ENCODE results near the gene DIP2A.

The DIP2A gene

DNA sequence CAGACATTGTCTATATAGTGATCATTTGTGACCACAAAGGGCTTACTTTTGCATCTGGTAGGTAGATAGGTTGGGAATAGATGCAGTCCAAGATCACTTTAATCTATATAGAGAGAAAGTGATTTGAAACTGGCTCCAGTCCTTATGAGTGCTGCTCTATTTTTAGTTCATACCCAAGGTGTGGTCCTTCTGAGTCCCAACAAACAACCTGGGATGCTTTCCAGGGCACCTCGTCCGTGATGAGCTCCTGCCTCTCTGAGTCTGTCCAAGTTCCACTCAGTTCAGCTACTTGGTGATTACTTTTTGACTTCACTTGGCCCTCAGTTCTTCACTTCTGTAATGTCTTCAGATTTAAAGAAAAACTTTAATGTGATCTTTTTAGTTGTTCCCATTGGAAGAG, 20.2 kb downstream of the DIP2A start:
- Histone ChIP-seq H3K9me3 (ENCODE audit: insufficient read depth, low read length, severe bottlenecking) (no peaks in the 10 kb centered on the region), H3K4me3 (ENCODE audit: low read depth in 1 of 2, low read length in 2 of 2) (no peak overlapping the region), H3K4me2 (ENCODE audit: insufficient read depth, low read length) (no peak overlapping the region), H2AFZ (ENCODE audit: low read depth, low read length) (no peak overlapping the region), H3K9ac (ENCODE audit: low read depth, low read length) (no peak overlapping the region), H3K36me3 (ENCODE audit: insufficient read depth, low read length) (peaks cover 15% of the 10 kb centered on the region), H4K20me1 (ENCODE audit: insufficient read depth, low read length) (peaks cover 18% of the 10 kb centered on the region; the same call in 1 of the 2 replicates), H3K27me3 (ENCODE audit: insufficient read depth, low read length, poor library complexity) (no peaks in the 10 kb centered on the region), H3K4me1 (ENCODE audit: insufficient read depth, low read length) (no peaks in the 10 kb centered on the region), H3K27ac (ENCODE audit: low read length) (no peak overlapping the region), H3K79me2 (ENCODE audit: insufficient read depth, low read length) (peaks cover 58% of the 10 kb centered on the region)
- TF ChIP-seq, protein P1, sequence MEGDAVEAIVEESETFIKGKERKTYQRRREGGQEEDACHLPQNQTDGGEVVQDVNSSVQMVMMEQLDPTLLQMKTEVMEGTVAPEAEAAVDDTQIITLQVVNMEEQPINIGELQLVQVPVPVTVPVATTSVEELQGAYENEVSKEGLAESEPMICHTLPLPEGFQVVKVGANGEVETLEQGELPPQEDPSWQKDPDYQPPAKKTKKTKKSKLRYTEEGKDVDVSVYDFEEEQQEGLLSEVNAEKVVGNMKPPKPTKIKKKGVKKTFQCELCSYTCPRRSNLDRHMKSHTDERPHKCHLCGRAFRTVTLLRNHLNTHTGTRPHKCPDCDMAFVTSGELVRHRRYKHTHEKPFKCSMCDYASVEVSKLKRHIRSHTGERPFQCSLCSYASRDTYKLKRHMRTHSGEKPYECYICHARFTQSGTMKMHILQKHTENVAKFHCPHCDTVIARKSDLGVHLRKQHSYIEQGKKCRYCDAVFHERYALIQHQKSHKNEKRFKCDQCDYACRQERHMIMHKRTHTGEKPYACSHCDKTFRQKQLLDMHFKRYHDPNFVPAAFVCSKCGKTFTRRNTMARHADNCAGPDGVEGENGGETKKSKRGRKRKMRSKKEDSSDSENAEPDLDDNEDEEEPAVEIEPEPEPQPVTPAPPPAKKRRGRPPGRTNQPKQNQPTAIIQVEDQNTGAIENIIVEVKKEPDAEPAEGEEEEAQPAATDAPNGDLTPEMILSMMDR (IDR thresholded peaks at IDR 0.05; ENCODE audit: borderline replicate concordance, extremely low read depth, low read length, poor library complexity, severe bottlenecking): no peak
- no peak for TF ChIP-seq EZH2 (IDR thresholded peaks at IDR 0.05; ENCODE audit: borderline replicate concordance, low read depth, low read length, severe bottlenecking)
- ATAC-seq (ENCODE audit: insufficient read depth, low read depth): no peak
- DNase-seq: no peak

DNA sequence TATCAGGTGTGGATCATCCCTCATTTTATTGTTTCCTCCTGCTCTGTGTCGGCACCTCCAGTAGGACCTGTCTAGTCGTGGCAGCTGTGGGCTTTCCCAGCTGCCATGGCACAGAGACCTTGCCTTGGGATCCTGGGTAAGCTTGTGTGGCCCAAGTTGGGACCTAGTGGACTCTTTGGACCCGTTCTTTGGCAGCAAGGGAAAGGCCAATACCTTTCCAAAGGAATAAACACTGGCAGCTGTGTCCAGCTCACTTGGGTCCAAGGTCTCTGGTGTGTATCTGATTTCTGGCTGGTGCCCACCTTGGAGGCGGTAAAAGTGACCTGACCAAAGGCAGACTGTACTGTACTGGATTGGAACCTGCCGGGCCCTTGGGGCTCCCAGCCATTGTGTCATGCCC, 21.8 kb downstream of the DIP2A start:
- Histone ChIP-seq H3K79me2 (ENCODE audit: insufficient read depth, low read length) (peaks cover 52% of the 10 kb centered on the region), H3K36me3 (ENCODE audit: insufficient read depth, low read length) (peaks cover 24% of the 10 kb centered on the region), H3K9ac (ENCODE audit: low read depth, low read length) (no peak overlapping the region), H2AFZ (ENCODE audit: low read depth, low read length) (no peak overlapping the region), H3K4me2 (ENCODE audit: insufficient read depth, low read length) (no peak overlapping the region), H3K4me3 (ENCODE audit: low read depth in 1 of 2, low read length in 2 of 2) (no peak overlapping the region), H3K27ac (ENCODE audit: low read length) (no peak overlapping the region), H3K9me3 (ENCODE audit: insufficient read depth, low read length, severe bottlenecking) (no peaks in the 10 kb centered on the region), H4K20me1 (ENCODE audit: insufficient read depth, low read length) (peaks cover 19% of the 10 kb centered on the region; the same call in 1 of the 2 replicates), H3K4me1 (ENCODE audit: insufficient read depth, low read length) (no peaks in the 10 kb centered on the region), H3K27me3 (ENCODE audit: insufficient read depth, low read length, poor library complexity) (no peaks in the 10 kb centered on the region)
- no peak for TF ChIP-seq EZH2 (IDR thresholded peaks at IDR 0.05; ENCODE audit: borderline replicate concordance, low read depth, low read length, severe bottlenecking)
- TF ChIP-seq, protein P1 (IDR thresholded peaks at IDR 0.05; ENCODE audit: borderline replicate concordance, extremely low read depth, low read length, poor library complexity, severe bottlenecking): no peak
- DNase-seq (no peak), ATAC-seq (ENCODE audit: insufficient read depth, low read depth) (no peak)

- H4K20me1 ChIP-seq (ENCODE audit: insufficient read depth, low read length): peaks cover 19% of the 10 kb centered on the region; the same call in 1 of the 2 replicates
These were observed 23.6 kb downstream of the DIP2A start for GRCh38 chr21:46482225-46482845.

More at GRCh38 chr21:46482225-46482845, 23.6 kb downstream of the DIP2A start:
- no peak for DNase-seq
- Histone ChIP-seq H3K79me2 (ENCODE audit: insufficient read depth, low read length) (peaks cover 40% of the 10 kb centered on the region), H3K9me3 (ENCODE audit: insufficient read depth, low read length, severe bottlenecking) (no peaks in the 10 kb centered on the region), H3K4me1 (ENCODE audit: insufficient read depth, low read length) (no peaks in the 10 kb centered on the region), H3K27me3 (ENCODE audit: insufficient read depth, low read length, poor library complexity) (no peaks in the 10 kb centered on the region), H3K36me3 (ENCODE audit: insufficient read depth, low read length) (peaks cover 32% of the 10 kb centered on the region), H3K4me3 (ENCODE audit: low read depth in 1 of 2, low read length in 2 of 2) (no peak overlapping the region), H3K27ac (ENCODE audit: low read length) (no peak overlapping the region), H3K4me2 (ENCODE audit: insufficient read depth, low read length) (no peak overlapping the region), H2AFZ (ENCODE audit: low read depth, low read length) (no peak overlapping the region), H3K9ac (ENCODE audit: low read depth, low read length) (no peak overlapping the region)
- ATAC-seq (ENCODE audit: insufficient read depth, low read depth): no peak
- TF ChIP-seq EZH2 (IDR thresholded peaks at IDR 0.05; ENCODE audit: borderline replicate concordance, low read depth, low read length, severe bottlenecking): no peak
- TF ChIP-seq, protein P1 (IDR thresholded peaks at IDR 0.05; ENCODE audit: borderline replicate concordance, extremely low read depth, low read length, poor library complexity, severe bottlenecking): no peak

All from DND-41 (cell line).